Fibroblast of skin of right quadriceps (primary cell): ENCODE data around the gene PIK3R3.

Experiments
- DNase-seq: peaks from one replicate; pipeline ENCODE4 v3.0.0-alpha.2; 2013

The PIK3R3 gene

GRCh38 chr1:46153732-46154131 is 21.3 kb upstream of the PIK3R3 start:
- DNase-seq: no peak

DNA sequence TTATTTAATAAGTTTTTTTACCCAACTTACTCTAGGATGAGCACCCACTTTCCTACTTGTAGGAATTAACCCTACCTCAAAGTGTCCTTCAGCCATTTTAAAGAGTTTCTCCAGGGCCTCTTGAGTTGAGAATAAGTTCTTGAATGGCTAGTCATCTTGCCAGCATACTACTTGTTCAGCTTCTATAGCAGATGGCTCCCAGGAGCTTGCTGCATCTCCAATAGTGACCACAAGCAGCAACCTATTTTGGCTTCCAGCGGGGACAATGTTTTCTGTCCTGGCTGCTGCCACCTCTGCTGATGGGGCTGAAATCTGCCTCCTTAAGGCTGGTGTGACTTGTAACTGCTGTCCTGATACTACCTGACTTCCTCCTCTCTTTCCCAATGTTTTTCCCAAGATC is 20.8 kb upstream of the PIK3R3 start:
- DNase-seq: no peak

GRCh38 chr1:46152016-46152415 is 19.6 kb upstream of the PIK3R3 start:
- DNase-seq: peak; percentile 62

DNA sequence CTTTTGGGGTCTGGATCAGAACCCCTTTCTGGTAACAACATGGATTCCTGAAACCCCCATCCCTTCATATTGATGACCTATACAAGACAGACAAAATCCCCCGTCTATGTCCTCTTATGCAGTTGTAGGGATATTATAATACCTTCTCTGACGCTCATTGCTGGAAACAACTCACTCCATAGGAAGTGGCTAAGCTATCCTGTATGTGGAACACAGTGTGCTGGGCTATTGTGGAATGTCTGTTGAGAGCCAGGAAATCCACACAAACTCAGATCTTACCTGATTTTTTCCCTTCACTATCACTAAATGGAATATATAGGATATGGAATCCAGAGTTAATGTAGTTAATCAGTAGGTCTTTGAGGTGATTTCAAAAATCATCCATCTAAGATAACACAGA is 17.7 kb upstream of the PIK3R3 start:
- no peak for DNase-seq

DNA sequence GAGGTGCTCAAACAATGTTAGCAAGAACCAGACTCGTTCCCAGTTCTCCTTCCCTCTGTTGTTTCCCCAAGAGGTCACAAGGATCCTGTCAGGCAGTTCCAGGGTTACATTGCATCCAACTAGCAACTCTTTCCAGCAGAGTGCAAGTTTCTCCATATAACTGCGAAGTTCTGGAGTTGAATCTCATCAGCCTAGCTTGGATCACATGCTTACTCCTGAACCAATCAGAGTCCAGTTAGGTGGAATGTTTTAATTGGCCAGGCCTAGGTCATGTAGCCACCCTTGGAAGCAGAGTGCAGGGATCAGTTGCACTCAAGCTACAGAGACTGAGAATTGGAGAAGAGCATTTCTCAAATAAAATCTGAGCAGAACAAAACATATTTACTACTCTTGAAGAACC is 15.9 kb upstream of the PIK3R3 start:
- DNase-seq: no peak

DNA sequence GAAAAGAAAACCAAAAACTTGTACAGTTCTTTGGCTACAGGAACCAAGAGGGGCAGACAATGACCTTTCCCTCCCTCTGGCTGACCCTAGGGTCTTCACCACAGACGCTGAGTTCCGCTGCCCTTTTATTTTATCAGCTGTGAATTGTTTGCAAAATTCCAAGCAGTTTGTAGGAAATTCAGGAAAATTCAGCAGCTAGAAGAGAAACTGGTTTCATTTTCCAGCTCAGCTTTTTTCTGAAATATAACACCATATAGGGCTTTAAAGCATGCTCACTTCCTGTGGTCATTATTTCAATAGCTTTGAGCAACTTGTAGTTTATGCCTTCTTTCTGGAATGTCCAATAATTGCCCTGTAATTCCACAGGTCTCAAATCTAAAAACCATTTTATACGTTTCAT is 5.5 kb upstream of the PIK3R3 start:
- DNase-seq: peak; percentile 41

- no peak for DNase-seq
These were observed 4.3 kb upstream of the PIK3R3 start for GRCh38 chr1:46136711-46137110.

DNA sequence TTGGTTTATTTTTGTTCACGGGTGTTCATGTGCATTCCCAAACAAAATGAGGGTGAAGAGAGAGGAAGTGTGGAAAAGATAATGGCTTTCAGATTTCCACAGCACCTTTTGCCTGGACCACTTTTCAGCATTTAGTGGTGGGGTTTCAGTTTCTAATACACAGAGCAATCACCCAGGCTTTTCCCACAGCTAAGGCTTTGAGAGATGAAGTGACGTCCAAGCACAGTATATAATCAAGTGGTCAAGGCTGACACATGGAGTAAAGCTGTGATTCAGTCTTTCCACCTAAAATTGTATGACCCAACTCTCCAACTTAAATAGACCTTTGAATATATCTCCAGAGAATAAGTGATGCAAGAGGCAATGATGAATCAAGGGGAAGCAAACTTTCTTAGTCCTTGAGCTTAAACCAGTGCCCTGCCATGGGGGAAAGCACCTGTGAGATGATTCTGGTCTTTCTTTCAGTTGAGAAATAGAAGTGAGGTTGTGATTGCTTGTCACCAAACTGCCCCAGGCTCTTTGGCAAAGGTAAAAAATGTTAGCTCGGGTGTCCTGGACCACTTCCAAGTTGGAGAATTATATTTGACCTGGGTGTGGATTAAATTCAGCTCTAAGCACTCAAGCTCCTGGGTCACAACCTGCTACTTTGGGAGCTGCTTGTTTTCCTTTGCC is 2.4 kb upstream of the PIK3R3 start:
- peak; percentile 73 for DNase-seq

DNA sequence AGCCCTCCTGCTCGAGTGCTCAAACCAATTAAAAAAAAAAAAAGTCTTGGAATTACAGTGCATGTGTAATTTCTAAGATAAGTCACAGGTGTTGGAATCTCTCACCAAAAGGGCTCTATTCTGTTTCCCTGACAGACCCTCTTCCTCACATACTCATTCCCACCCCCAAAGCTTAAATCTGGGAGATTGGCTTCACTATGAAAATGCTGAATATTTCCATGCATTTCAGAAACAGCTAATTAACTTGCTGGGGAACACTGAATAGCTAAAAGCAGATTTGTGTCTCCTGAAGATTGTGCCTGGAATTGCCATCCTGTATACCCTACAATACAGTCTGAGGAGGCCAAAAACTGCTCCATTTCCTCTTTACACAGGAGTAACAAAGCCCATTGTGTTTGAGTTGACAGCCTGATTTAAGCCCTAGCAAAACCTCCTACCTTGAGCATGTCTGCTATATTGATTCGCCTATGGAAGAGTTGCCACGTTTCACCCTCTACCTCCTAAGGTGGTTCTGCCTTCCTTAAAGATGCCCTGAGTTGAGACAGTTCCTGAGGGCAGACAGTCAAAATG is 1.4 kb upstream of the PIK3R3 start:
- no peak for DNase-seq

DNA sequence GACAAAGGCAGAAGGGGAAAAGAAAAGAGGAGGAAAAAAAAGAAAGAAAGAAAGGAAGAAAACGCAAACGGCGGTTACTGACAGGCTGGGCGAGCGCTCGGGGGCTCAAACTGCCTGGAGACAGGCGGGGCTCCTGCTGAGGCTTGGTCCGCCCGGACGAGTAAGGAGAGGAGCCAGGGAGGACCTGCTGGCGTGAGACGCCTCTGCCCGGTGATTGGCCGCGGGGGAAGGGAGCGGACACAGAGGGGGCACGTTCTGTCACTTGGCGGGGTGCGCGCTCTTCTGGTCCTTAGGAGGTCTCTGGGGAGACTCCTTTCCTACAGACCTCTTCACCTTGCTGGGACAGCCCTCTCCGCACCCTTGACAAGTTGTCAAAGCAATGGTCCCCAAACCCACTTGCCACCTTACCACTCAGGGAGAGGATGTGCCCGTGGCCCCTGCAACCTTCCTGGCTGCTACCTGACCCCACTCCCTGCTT is 791 bp upstream of the PIK3R3 start:
- DNase-seq: no peak

DNA sequence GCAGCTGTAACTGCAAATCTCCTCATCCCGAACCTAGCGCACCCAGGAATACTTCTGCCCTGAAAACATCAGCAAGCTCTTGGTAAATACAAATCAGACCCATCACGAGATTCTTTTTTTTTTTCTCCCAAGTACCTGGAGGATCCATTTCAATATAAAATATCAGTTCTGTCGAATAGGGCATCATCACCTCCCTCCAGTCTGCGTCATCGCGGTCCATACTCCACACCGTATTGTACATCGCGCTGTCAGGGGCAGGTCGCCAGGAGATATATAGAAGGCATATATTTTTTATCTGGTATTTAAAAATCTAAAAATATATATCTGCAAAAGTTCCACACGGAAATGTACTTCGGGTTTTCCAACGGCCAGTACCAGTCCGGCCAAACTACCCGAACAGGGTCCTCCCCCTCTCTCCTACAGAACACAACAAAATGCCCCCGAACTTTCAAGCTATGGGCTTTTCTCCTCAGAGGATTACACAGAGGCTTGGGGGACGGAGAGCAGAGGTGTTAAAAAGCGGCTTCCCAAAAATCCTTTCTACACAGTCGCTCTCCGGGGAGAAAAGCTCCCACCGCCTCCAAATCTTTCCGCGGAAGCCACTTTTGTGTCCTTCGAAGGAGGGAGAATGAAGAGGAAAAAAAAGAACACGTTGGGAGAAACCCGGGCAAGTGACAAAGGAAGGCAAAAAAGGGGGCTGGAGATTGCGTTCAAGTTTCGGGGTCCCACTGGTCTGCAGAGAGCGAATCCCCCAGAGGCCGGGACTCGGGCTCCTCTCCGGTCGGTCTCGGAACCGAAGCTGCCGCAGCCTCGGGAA is 509 bp downstream of the PIK3R3 start:
- peak; percentile 28 for DNase-seq

GRCh38 chr1:46131093-46131492 is 1.3 kb downstream of the PIK3R3 start:
- DNase-seq: no peak

- DNase-seq: no peak
These were observed 1.8 kb downstream of the PIK3R3 start for GRCh38 chr1:46130606-46131005.

DNA sequence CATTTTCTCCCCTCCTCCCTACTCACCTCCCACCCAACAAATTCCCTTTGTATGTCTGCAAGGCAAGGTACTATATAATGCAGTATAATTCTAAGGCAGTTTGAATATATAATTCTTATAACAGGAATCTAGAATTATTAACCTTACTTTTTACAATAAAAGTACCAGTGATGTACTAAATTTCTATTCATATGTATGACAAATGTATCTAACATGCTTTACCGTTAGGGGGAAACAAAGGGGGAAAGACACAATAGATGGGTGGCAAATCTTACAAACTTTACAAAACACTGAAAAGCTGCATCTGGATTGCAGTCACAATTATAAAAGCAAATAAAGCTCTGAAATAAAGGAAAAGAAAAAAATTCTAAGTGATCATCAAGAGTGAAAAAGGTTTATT is 2.3 kb downstream of the PIK3R3 start:
- no peak for DNase-seq

DNA sequence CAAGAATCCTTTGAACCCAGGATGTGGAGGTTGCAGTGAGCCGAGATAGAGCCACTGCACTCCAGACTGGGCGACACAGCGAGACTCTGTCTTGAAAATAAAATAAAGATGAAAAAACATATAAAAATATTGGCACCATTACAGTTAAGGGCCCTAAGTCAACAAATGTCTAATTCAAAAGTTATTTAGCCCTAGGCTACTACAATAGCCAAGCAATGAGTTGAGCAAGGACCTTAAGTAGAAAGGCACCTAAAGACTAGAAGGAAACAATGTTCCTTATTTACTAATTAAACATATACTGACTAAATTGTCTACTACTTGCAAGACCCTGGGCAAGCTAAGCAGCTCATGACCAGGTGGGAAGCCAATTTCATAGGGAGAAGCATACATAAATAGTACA is 4.1 kb downstream of the PIK3R3 start:
- DNase-seq: no peak

DNA sequence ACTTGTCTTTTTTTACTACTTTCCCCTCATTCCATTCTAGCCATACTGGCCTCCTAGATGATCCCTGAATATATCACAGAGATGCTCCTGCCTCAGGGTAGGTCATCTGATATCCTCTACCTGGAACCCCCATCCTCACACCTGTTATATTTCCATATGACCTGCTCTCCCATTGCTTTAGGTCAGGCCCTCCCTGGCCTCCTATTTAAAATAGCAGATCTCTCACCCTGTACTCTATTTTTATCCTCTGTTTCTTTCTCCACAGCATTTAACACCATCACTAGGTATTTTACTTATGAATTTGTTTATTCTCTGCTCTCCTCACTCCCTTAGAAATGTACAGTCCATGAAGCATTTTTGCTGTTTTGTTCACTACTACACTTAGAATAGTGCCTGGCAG is 13.6 kb downstream of the PIK3R3 start:
- no peak for DNase-seq

DNA sequence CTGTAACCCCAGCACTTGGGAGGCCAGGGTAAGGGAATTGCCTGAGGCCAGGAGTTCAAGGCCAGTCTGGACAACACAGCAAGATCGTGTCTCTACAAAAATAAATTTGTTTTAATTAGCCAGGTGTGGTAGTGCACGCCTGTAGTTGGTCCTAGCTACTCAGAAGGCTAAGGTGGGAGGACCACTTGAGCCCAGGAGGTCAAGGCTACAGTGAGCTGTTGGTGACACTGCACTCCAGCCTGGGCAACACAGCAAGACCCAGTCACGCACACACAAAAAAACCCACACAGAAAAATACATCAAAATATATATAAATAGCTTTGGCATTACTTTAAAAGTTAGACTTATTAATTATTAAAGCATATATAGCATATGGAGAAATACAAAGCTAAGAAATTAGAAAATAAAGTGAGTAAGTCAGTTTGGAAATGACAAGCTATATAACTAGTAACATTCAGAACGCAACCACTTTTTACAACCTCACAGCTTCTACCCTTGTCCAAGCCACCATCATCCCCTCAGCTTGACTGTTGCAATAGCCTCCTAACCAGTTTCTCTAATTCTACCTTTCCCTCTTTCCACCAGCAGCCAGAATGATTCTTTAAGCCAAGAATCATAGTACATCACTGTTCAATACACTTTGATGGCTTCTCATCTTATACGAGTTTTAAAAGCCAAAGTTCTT is 14.5 kb downstream of the PIK3R3 start:
- DNase-seq: no peak

DNA sequence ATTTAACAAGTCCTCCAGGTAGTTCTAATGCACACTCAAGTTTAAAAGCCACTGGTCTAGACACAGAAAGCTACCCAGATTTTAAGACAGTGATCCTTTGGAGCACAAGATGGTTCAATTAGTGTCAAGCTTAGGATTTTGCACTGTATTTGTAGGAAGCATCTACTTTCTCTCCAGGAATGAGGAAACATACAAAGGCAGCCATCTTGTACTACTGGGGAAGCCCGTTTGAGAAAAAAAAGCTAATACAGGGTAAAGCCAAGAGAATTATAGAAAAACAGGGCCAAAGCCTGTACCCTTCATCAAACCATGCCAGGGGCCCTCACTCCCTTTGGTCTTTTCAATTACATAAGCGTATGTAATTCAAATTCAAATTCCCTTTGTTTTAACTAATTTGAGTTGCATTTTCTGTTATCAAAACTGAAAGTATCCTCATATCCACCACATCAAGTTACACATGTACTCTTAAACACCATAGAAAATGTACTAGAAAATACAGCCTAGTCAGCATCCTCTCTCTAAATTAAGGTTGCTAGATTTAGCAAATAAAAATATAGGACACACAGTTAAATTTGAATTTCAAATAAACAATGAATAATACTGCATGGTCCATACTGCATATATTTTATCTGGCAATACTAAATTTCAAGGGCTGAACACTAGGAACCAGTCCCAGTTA is 17.4 kb downstream of the PIK3R3 start:
- DNase-seq: no peak

GRCh38 chr1:46113948-46114347 is 18.5 kb downstream of the PIK3R3 start:
- DNase-seq: no peak

DNA sequence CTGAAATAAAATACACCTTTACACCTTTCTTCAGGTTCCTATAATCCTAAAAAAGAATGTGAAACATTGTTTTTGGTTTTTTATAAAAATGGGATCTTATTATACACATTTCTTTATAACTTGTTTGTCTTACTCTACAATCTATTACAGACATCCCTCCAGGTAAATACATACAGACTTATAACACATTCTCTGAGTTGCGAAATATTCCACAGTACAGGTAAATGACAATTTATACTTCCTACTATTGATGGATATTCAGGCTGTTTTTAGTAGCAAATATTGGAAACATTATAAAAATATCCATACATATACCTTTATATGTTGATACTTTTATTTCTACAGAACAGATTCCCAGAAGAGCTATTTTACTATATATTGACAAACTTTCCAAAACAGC is 20.3 kb downstream of the PIK3R3 start:
- DNase-seq: no peak

DNA sequence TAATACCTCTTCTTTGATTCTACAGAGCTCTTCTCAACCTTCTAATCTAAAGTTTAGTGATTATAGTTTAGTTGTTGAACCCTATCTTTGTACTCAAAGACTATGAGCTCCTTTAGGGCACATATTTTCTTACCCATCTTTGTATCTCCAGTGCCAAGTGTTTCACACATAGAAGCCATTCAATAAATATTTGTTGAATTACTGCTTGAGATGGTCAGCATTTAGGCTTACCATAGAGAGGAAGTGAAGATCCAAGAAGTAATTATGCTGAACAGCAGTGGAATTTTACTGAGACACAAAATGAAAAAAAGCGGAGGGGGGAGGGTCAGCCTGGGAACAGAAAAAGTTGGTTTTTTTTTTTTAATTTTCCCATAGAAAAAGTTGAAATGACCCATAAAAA is 21.9 kb downstream of the PIK3R3 start:
- peak; percentile 26 for DNase-seq

DNA sequence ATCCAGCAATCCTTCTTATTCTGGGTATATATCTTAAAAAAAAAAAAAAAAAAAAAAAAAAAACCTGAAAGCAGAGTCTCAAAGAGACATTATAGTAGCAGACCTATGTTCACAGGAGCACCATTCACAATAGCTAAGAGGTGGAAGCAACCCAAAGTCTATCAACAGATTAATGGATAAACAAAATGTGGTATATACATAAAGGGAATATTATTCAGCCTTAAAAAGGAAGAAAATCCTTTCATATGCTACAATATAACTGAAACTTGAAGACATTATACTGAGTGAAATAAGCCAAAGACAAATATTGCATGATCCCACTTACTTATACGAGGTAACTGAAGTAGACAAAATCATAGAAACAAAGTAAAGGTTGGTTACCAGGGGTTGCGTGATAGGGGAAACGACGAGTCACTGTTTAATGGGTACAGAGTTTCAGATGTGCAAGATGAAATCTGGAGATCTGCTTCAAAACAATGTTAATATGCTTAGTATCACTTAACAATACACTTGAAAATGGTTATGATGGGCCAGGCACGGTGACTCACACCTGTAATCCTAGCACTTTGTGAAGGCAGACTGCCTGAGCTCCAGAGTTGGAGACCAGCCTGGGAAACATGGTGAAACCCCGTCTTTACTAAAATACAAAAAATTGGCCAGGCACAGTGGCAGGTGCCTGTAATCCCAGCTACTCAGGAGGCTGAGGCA is 29.5 kb downstream of the PIK3R3 start:
- DNase-seq: no peak
